GM21381 (cell line): ENCODE data around the gene SKP1.
"Not testable (repeated sequence)": the region's sequence is repeated elsewhere in the genome, so short reads cannot be mapped to it uniquely, and the experiment has no call there.

ENCODE experiments used
- ATAC-seq: cut with Tn5 transposase; IDR thresholded peaks from one replicate; pipeline ENCODE4 v1.9.1; 2021; ENCODE audit warnings: mild to moderate bottlenecking, moderate library complexity; ENCODE audit not compliant: unreplicated experiment

The SKP1 gene

DNA sequence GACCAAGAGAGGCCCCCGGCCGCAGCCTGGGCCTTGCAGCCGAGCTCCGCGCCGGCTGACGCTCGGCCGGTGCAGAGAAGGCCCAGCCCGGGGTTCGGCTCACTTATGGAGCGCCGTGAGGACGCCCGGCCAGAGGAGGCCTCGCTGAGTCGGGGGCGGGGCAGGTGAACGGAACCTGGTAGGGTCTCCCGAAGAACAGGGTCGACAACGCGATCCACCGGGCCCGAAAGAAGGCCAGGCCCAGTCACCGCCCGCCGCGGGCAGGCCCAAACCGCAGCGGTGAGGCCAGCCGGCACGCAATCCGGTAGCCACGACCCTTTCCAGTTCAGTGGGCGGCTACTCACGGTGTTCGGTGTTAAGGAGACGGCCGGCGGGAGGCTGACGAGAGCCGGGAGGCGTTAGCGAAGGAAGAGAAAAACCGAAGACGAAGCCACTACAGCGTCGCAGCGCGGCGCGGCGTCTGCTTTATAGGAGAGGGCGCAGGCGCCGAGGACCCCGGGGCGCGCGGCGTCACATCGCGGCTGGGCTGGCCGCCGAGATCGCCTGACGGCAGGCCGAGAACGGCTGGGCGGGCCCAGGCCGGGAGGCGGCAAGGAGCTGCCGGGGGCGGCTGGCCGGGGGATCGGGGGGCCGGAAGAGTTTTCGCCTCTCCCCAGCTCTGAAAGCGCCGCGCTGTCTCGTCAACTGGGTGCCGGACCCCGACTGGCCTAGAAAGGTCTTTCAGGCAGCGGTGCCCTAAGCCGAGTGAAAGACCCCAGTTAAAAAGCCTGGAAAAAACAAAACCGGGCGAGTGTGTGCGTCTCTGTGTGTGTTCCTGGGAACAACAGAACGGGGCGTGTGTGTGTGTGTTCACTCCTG, at the start of gene SKP1:
Gene SKP1 (minus strand): TSS at position 440 of the 858 bp plus-strand sequence. CDS start 2,928 bp downstream, outside the sequence.
- peak; percentile 75 for ATAC-seq

DNA sequence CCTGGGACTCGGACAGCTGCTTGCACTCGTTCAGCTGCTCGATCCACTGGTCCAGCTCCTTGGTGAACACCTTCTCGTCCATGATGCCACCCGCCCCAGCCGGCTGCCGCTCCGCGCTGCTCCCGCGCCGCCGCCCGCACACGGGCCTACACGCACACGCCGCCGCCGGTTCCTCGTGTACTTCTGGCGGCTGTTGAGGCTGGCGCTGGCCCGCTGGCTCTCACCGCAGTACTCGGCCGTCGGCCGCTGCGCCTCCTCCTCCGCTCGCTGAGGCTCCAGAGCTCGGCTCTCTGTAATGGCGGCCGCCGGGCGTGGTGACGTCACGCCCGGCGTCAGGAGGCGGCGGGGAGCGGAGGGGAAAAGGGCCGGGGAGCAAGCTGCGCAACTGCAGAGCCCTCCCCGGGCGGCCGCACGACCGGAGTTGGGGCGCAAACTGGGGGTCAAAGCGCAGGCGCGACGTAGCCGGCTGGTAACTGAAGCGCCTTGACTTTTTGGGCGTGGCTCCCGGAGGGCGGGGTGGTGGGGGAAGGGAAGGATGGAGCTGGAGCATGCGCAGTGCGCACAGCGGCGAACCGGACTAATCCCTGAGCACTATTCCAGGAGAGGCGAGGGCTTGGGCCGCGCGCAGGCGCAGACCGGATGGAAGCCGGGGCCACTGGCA, 49.2 kb upstream of the SKP1 start, which contains the start of gene PPP2CA:
Gene PPP2CA (minus strand): TSS at position 294 of the 661 bp plus-strand sequence. CDS start 212 bp downstream, at position 82.
- ATAC-seq = peak; percentile 77

DNA sequence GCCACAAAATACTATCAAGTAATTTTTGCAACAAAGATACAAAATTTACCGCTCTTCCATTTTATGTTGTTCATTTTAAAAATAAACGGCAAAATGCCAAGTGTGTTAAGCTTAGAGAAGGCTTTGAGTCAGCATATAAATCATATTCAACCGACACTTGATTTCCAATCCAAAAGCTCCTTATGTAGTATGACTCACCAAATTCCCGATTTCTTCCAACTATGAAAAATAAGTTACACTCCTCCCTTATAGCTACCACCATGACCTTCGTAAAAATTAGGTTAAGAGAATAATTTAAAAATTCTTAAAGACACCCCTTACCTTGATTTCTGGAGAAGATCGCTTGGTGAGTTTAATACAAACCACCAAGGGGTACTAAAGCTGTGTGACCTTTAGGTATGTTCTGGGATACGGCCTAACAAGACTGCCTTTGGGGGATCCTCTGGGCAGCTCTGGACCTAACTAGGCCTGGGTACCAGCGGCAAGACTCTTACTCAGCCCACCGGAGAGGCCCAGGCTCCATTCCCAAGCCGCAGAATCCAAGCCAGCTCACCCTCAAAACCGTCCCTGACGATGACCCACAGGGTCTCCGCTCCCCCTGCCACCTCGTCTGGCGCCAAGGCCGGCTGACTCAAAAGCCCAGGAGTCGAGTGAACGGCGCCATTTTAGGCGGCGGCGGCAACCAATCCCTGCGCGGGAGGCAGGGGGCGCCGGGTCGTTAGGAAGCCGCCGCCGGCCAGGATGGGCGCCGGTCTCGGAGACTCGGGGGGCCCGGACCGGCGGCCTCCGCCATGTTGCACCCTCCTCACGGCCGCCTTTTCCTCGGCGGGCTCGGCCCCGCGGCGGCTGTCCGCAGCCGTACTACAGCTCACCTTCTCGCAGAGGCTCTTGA, 48.4 kb upstream of the SKP1 start:
- peak; percentile 28 for ATAC-seq

DNA sequence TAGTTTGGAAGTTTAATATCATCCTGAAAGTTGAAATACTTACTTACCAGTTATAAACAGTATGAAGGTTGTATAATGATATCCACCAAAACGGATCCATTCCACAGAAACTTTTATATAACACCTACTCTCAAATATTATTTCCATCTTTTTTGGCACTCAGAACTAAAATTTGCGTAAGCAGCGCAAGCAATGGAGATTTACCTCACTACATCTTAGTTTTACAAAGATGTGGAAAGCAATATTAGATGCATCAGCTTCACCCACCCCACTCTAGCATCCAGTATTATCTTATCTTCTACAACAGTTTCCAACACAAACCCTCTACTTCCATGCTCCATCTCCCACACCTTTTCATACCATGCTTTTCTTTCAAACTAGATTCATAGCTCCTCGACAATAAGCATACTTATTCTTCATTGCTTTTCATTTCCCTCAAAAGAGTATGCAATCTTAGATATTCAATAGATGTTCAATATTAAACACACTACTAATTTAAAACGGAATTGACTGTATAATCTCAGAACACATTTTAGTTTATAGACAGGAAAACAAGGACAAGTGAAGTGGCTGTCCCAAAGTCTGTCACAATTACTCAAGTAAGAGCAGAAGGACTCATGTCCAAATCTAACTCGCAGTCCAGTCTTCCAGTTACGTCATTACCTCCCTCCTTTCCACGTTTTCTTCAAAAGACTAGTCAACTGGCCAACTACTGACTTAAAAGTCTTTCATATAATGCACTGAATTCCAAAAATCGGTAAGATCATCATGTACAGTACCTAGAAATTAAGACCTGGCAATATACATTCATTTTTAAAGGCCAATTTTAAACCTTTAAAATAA, 46.9 kb upstream of the SKP1 start:
- ATAC-seq = no peak

DNA sequence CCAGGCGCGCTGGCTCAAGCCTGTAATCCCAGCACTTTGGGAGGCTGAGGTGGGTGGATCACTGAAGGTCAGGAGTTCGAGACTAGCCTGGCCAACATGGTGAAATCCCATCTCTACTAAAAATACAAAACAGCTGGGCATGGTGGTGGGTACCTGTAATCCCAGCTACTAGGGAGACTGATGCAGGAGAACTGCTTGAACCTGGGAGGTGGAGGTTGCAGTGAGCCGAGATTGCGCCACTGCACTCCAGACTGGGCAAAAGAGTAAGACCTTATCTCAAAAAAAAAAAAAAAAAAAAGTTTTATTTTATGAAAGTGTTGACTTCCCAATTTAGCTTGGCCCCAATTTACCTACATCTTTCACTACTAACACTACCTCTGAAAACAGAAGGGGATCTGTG, 44.9 kb upstream of the SKP1 start:
- not testable (repeated sequence) for ATAC-seq

DNA sequence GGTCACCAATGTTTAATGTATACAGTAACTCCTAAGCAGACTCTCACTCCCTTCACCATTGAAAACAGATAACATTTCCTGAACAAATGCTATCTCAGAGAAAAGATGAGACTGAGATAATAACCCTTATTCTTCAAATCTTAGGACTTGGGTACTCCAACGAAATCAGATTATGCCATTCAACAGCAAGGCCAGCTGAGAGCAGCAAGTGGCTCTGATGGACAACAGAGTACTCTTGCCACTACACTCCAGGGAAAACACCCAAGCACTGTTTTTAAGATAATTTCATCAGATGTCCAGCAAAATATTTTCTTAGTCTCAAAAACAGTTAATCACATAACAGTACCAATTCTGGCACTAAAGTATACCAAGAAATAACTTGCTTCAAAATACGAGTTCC, 39.0 kb upstream of the SKP1 start:
- no peak for ATAC-seq

DNA sequence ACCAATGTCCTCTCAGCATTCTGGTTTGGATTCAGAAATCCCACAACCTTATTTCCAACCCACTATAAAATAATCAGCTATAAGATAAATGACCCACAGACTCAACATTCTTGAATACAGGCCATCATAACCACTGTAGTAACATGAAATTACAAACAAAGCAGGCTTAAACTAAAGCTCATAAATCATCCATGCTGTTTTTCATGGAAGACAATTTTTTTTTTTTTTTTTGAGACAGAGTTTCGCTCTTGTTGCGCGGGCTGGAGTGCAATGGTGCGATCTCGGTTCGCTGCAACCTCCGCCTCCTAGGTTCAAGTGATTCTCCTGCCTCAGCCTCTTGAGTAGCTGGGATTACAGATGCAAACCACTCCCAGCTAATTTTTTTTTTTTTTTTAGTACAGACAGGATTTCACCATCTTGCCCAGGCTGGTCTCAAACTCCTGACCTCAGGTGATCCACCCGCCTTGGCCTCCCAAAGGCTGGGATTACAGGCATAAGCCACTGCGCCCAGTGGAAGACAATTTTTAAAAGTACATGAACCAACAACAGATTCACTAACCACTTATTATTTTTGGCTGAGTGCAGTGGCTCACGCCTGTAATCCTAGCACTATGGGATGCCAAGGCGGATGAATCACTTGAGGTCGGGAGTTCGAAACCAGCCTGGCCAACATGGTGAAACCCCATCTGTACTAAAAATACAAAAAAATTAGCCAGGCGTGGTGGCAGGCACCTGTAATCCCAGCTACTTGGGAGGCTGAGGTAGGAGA, 34.7 kb upstream of the SKP1 start:
- ATAC-seq = not testable (repeated sequence)

DNA sequence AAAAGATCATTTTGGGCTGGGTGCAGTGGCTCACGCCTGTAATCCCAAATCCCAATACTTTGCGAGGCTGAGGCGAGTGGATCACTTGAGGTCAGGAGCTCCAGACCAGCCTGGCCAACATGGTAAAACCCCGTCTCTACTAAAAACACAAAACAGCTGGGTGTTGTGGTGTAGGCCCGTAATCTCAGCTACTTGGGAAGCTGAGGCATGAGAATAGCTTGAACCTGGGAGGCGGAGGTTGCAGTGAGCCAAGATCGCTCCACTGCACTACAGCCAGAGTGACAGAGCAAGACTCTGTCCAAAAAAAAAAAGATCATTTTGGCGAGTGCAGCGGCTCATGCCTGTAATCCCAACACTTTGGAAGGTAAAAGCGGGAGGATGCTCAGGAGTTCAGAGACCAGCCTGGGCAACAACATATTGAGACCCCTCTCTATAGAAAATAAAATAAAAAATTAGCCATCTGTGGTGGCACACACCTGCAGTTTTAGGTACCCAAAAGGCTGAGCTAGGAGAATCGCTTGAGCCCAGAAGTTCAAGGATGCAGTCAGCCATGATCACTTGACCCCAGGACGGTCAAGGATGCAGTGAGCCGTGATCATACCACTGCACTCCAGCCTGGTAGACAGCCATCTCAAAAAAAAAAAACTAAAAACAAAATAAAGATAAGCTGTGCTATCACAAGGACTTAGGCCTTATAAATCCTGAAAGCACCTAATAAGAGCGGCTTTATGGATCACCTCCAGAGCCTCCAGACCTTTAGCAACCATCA, 32.9 kb upstream of the SKP1 start:
- ATAC-seq = no peak

DNA sequence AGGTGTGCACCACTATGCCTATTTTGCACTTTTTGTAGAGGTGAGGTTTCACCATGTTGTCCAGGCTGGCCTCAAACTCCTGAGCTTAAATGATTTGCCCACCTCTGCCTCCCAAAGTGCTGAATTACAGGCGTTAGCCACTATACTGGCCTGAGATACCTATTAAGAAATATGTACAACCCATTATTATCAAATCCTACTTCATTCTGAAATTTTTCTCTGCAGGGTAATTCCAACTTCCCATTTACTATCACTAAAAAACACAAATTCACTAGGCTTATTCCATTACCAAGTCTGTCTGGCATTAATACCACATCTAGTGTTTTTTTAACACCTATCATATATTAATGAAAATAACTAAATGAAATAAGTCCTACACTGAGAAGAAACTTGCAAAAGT, 30.9 kb upstream of the SKP1 start:
- no peak for ATAC-seq

DNA sequence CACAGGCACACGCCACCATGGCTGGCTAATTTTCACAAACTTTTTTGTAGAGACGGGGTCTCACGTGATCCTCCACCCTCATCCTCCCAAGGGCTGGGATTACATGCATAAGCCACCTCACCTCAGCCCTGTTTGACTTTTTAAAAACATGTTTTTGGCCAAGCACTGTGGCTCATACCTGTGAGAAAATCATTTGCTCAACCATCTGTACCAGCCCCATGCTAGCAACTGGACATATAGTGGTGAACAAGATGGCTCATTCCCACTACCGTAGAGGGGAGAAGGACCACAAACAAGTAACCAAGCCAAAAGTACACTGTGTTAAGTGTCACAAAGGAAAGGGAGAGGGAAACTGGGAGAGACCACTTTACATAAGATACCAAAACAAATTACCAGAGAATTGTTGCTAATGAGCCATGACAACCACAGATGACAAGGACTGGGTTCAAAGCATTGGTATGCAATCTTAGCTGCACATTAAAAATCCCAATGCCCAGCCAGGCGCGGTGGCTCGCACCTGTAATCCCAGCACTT, 29.9 kb upstream of the SKP1 start:
- no peak for ATAC-seq

DNA sequence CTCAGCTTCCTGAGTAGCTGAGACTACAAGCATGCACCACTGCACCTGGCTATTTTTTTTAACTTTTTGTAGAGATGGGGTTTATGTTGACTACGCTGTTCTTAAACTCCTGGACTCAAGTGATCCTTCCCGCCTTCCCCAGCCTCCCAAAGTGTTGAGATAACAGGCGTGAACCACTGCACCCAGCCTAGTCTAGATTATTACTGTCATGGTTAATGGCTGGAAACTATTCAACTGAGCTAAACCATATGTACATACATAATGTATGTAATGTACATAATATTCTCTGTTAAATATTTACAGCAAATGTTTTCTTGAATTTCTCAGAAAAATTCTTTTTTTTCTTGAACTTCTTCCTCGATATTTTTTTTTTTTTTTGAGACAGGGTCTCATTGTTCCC, 27.8 kb upstream of the SKP1 start:
- ATAC-seq = no peak

DNA sequence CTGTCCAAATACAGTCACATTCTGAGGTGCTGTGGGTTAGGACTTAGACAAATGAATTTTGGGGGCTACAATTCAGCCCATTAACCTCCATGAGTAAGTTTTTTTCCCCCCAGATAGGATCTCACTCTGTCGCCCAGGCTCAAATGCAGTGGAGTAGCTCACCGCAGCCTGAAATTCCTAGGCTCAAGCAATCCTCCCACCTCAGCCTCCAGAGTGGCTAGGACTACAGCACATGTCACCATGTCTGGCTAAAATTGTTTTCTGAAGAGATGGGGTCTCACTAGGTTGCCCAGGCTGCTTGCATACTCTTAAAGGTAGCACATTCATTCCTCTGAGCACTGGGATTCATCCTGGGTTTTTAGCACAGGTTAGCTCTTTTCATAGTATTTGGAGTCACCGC, 26.9 kb upstream of the SKP1 start:
- no peak for ATAC-seq

DNA sequence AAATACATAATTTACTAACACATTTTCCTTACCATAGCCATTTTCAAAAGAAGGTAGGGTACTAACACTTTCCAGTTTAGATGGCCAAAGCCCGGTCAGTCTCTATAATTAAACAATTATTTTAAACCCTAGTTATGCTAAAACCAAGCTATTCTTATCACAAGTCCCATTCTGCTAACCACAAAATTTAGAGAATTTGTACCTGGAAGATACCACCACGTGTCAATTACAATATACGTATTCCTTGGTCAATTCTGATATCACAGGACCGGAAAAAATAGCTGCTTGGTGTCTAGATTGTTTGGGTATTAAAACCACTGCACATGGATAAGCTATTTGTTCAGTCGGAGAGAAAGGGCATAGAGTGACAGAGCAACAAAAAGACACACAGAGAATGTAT, 18.9 kb upstream of the SKP1 start:
- no peak for ATAC-seq

DNA sequence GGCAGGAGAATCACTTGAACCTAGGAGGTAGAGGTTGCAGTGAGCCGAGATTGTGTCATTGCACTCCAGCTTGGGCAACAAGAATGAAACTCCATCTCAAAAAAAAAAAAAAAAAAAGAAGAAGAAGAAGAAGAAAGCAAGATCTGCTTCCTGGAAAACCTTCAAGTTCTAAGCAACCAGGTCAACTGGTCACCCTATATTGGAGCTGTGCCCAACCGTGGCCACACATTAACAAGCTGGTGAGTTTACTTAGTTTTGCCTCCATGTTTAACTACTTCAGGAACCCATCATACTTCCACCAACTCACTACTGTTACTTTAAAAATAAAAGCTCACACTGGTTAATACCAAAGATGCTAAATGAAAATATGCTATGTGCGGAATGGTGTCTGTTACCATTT, 12.3 kb upstream of the SKP1 start:
- no peak for ATAC-seq

DNA sequence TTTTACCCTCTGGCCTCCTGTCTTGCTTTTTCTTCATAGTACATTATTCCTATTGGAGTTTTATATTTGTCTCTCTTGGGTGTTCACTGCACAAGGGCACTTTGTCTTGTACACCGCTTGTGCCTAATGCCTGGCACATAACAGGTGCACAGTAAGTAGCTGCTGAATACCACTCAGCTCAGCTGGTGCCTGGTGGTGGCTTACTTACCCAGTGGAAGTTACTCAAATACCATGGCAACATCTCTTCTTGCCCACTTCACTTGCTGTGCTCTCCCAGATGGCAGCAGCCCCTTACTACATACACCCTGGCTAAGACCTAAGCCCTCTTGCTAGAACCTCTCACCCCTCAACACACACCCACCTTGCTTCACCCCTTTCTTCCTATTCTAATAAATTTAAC, 11.3 kb upstream of the SKP1 start:
- no peak for ATAC-seq

DNA sequence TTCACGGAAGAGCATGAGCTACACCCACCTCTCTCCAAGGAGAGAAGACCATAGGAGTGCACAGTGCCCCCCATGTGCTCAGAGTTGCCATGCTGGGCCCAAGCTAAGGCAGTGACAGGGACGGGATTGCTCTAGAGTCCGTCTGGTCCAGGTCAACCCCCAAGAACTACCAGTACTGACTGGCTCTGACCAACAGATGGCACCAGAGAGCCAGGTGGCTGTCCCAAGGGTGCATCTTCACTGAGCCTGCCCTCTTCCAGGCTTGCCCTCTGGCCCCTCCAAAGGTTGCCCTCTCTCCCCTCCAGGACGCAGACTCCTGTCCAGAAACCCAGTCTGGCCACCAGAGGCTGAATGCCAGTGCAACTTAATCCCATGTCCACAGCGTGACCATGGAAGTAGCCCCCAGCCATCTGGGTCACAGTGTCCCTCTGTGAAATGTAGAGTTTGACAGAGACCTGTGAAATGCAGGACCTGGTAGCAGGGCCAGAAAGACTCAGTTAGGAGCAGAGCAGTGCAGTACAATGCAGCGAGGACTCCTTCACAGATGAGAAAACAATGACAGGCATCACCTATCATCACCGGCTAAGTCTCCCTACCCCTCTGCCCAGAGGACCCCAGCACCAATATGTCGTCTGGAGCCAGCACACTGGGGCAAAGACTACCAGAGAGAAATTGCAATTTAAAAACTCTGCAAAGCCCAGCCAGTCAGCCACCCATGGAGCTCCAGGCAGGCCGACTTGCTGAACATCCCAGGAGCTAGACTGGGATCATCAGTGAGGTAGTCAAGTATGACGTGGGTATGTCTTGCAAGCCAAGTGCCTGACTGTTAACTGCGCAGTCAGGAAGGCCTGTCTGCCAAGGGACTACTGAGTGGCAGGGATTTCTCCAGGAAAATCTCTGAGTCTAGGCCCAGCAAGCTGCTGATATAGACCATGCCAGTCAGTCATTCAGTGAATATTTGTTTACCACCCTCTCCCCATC, 7.7 kb upstream of the SKP1 start:
- ATAC-seq = peak; percentile 78

DNA sequence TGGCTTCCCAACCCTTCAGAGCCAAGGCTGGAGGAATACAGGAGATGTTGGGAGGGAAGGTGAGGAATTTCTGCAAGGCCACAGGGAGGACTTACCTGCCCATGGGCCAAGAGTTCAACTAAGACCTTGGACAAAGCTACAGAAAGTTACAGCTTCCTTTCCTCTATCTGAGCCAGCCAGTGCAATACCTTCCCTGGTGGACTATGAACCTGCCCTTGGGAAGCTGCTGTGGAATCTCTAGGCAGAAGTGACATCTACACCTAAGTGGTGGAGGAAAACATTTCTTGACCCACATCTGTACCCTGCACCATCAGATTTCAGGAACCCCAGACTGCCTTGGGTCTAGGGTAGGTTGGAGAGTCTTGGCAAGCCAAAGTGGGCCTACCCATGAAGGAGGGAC, 6.7 kb upstream of the SKP1 start:
- ATAC-seq = no peak

DNA sequence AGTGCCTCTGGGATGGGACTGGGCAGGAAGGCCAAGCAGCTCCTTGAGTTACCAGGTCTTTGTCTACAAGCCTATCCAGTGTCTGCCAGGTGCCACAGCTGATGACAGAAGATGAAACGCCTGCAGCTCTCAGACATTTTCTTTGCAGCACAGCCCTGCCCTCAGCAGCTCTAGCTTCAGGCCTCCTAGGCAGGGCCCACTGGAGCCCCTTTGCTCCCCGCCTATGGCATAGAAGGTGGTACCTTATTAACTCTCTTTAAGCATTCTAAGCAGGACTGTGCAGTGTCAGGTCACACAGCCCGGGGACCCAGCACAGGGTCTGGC, 1.3 kb upstream of the SKP1 start:
- no peak for ATAC-seq
